Measurements from ENCODE around the gene REEP1.

Gene REEP1

DNA sequence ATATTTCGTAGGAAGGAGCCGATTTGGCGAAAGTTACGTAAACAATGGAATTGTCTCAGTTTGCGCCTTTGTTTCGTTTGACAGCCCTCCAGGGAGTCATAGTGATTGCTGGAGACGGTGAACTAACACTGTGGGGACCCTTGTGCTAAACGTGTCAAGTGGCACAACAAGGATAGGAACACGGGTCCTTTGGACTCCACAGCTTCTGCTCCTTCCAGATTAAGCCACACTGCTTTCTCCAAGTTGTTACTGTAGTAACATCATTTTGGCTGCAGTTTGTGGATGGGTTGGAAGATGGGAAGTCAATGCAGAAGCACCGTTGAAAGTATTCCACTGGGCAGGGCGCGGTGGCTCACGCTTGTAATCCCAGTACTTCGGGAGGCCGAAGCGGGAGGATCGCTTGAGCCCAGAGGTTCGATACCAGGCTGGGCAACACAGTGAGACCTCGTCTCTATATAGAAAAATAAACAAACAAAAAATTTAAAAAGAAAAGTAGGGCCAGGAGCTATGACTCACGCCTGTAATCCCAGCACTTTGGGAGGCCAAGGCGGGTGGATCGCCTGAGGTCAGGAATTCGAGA, 141.5 kb downstream of the REEP1 start:
- DNase-seq (ENCODE audit: low spot score), result no peak

DNA sequence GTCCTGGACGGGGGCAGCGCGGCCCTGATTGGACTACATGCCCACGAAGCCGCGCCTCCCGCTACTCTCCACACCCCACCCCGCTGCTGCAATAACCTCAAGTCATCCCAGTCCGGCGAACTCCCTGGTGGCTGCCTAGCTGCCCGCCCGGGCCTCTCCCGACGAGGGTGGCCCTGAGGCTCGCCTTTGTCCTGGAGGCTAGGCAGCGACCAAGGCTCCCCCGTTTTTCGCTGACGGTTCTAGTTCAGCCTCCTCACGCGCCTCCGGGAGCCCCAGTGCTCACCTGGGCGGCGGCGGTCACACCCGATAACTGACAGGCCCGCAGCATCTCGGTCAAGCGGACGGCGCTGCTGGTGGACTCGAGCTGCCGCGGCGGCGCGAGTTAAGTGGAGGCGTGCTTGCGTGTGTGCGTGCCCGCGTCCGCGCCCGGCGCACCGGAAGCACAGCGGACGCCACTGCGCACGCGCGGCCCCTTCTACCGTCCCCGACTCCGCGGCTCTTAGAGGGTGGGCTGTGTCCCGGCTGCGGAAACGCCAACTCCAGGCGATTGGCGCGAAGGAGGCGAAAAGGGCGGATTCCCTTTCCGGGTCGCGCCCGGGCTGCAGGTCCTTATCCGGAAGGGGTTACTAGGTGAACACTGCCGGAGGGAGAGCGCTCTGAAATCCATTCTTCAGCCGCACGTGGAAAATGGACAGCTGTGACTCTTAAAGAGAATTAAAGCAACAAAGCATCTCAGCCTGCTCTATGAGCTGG, 142.2 kb downstream of the REEP1 start, which contains the start of gene IMMT:
IMMT (minus strand) TSS at position 408 of the 753 bp plus-strand sequence; CDS start at position 328, 80 bp downstream.
- DNase-seq (ENCODE audit: low spot score), result peak; percentile 95

DNA sequence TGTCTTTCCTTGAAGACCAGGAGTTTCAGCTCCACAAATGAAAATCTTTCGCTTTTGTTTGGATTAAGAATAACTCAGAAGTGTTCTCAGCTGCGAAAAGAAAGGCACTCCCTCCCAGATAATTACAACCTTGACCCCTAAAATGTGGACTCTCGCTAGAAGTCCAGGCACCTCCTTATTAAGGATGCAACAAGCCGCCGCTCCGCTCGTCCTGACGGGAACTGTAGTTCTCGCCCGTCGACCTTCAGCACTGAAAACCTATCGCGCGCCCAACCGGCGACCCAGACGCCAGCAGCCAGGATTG, 142.7 kb downstream of the REEP1 start:
- no peak for DNase-seq (ENCODE audit: low spot score)

DNA sequence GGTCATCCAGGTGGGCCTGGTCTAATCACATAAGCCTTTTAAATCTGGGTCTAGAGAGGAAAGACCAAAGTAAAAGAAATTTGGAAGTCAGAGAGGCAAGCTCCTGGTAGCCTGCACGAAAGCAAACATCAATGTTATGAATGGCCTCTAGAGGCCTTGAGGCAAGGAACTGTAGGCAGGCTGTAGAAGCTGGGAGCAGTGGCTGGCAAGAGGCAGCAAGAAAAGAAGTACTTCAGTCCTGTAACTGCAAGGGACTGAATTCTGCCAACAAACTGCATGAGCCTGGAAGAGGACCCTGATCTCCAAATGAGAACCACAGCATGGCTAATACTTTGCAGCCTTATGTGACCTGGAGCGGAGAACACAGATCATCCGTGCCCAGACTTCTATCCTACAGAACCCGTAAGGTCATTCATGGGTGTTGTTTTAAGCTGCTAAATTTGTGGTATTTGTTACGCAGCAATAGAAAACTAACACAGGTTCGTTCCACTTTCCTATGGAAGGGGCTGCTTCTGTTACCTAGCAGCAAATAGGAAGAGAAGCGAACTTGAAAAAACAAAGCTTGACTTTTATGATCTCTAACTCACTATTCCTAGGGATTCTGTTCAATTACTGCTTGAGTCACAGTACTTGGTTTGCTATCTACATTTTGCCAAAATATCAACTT, 143.4 kb downstream of the REEP1 start:
- peak; percentile 42 for DNase-seq (ENCODE audit: low spot score)

DNA sequence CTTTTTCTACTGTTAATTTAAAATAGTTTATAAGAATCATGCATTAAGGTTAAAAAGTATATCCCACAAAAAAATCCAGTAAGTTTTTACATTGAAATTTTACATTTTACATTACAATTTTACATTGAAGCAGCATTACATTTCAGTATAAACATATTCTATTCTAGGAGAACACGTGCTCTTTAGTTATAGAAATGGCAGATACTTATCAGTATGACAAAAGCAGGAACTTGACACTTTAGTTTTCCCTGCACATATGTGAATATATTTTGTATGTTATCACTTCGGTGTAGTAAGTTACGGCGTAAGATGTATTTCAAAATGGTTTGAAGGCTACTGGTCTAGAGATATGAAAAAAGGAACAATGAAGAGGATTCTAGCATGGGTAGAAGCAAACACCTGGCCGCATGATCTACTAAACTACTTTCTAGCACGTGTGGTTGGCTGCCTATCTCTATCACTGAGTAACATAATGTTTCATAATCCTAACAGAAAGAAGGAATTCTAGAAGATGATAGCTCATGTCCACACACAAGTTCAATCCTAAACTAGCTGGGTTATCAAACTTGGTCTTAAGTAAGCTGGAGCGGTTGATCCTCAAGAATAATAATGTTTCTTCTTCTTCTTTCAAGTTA, 147.5 kb downstream of the REEP1 start:
- no peak for DNase-seq (ENCODE audit: low spot score)

DNA sequence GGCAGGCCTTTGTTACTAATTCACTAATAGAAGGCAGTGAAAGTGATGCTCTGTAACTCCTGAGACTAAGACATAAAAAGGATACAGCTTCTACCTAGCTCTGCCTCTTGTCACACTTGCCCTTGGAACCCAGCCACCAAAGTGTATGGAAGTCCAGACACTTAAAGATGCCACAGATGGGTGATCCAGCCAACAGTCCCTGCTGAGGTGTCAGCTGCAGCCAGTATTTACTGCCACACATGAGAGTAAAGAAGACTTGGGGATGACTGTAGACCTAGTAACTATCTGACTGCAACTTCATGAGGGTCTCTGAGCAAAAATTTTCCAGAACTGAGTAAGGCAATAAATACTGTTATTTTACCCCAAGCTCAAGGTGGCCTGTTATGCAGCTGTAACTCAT, 151.0 kb downstream of the REEP1 start:
- DNase-seq (ENCODE audit: low spot score), result no peak

DNA sequence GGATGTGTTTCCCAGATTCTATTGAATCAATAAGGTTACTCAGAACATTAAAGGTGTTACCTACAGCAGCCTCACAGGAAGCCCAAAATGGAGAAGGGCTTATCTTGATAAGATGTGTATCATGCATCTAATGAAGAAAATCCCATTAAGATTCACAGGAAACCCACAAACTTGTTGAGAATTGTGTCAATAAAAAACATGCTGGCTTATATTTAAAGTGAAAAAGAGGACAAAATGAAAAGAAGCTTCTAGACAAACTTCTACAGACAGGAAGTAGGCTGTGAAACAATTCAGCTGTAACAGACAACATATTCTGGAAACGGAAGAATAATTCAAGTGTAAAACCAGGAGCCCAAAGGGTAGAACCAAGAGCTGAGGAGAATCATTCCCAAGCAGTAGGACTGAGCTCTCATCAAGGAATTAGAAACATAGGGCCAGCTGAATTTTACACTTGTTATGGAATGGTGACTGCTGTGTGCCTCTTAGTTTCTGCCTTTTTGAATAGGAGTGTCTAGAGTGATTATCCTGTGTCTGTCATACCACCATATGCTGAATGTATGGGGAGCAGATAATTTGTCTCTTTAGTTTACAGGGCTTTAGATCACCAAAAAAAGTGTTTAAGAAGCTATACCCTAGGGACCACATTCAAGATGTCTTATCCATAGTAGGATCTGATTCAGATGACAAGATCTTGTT, 151.8 kb downstream of the REEP1 start:
- DNase-seq (ENCODE audit: low spot score), result no peak

DNA sequence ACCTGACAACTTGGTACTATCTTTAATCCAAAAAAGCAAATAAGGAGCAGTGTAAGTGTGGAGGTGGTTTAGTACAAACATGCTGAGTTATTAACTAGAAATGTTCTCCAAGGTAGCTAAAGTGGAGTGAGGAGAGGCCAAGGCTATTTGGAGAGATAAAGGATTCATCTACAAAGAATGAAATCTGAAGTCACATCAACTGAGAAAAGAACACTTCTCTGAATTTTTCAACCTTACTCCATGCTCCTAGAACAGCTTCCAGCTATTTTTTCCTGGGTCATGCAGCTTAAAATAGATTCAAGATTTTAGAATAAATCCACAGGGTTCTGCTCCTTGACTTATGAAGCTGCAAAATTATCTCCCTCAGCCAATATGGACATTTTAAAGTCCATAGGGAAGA, 160.8 kb downstream of the REEP1 start:
- DNase-seq (ENCODE audit: low spot score), result no peak

DNA sequence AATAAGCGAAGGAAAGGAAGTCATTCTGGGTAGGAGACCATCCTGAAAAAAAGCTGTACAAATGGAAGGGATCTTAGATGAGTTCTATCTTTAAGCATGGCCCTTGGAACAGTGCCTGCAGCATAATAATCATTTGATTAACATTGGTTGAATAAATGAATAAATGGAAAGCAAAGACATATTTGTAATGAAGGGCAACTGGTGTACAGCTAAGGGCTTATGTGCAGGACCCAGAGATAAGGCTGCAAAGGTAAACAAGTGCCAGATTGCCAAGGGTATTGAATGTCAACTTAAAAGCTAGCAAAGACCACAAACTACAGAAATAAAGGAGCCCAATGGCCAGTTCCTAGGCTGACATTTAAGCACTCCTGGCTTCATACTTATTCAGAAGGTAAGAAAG, 161.6 kb downstream of the REEP1 start:
- DNase-seq (ENCODE audit: low spot score), result no peak

DNA sequence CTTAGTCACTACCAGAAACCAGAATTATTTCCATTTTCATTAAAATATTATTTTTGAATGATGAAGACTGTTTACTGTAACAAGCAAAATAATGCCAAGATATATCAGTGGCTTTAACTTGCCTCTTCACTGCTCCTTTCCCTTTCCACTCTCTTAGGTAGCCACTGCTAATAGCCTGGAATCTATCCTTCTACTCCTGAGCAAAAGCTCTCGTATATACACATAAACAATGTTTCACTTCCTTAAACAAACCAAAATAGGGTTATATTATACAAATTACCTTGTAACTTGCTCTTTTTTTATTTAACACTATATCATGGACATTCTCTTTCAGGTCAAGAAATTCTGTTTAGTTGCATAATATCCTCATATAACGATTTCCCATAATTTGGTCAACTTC, 163.0 kb downstream of the REEP1 start:
- no peak for DNase-seq (ENCODE audit: low spot score)

DNA sequence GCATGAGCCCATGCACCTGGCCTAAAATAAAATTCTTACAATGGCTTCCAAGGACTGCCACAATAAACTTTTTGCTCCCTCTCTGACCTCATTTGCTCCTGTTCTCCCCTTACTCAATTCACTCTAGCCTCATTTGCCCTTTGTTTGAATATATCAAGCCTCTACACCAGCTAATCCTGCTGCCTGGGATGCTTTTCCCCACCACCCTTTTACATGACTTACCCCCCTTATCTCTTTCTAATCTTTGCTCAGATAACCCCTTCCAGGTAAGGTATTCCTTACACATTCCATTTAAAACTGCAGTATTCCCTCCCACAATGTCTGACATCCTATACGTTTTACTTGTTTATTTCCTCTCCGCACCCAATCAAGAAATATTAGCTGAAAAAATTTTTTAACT, 164.8 kb downstream of the REEP1 start:
- no peak for DNase-seq (ENCODE audit: low spot score)

DNA sequence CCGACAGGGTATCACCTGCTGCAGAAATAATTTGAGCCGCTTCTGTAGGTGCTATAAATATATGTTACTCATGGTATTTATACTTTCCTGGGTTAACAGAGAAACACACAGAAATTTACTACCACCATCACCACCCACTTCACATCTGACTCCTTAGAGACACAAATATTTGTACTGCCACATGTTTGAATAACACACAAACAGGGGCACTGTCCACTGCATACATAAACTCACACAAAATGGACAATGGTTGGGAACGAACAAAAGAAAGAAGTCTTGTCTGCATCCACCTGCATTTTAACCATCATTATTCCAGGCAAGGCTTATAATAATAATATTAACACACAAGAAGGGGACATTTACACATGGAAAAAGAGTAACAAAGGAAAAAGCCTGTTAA, 166.1 kb downstream of the REEP1 start:
- DNase-seq (ENCODE audit: low spot score), result no peak

DNA sequence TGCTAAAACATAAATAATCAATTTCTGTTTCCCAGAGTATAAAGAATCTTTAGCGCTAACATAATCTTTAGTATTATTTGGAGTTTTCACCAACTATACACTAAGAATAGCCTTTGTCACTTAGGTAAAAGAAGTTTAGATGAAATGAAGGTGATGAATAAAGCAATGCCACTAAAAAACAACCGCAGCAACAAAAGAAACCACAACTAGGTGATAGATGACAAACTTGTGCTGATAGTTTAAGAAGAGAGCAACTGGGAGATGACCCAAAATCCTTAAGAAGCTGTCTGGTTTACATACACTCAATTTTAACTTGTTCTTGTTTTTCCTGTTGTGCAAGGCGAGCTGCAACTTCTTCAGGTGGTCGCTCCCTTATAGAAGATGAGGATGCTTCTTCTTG, 167.0 kb downstream of the REEP1 start:
- DNase-seq (ENCODE audit: low spot score), result no peak
